BJ (cell line): ENCODE results near the gene IGF2R. TPM values are rescaled to one million over a fixed set of nuclear protein-coding genes. Genes with fewer than 3 reads are reported as not detected.

Source experiments
- CTCF ChIA-PET: fragments of 350-600 bp; formaldehyde crosslinking; extraction: SDS; loops from one replicate; lab custom pipeline; 2021; ENCODE audit warnings: antibody characterized with exemption, inconsistent platforms; lab: Yijun Ruan, JAX
- POLR2A ChIA-PET: fragments of 300-600 bp; sonication (Branson Sonifier 250); formaldehyde crosslinking; extraction: SDS; loops from one replicate; lab custom pipeline; 2021; ENCODE audit warnings: antibody characterized with exemption; lab: Charles Lee
- DNase-seq: peaks from one replicate; pipeline ENCODE4 v3.0.0-alpha.2; 2011; ENCODE audit warnings: low read depth
- H3K27me3 ChIP-seq: 2 replicates; pipeline ENCODE4 v1.6.0; 2011; ENCODE audit warnings: low read length; ENCODE audit not compliant: control insufficient read depth, insufficient read depth
- H3K36me3 ChIP-seq: 2 replicates; pipeline ENCODE4 v1.5.1; 2011; ENCODE audit warnings: low read length; ENCODE audit not compliant: control insufficient read depth, insufficient read depth
- H3K4me3 ChIP-seq: 2 replicates; pipeline ENCODE4 v1.5.1; 2011; ENCODE audit warnings: low read depth, mild to moderate bottlenecking, control low read depth, low read length
- CTCF ChIP-seq: IDR thresholded peaks from 2 replicates; pipeline ENCODE4 v1.5.1; 2011; ENCODE audit warnings: low read depth, mild to moderate bottlenecking, control low read depth, inconsistent platforms, low read length, moderate library complexity; ENCODE audit not compliant: insufficient read depth
- polyA plus RNA-seq: library from polyadenylated mRNA; depleted of rRNA; stranded (reverse); fragments of >200 nt; gene quantifications from 2 replicates; pipeline ENCODE4 v1.2.3, GENCODE V29; 2011

IGF2R gene
- polyA plus RNA-seq, 1 experiment: 39.4 TPM

GRCh38 chr6:160055378-160055777 lies 86.5 kb downstream of the IGF2R start:
- ChIA-PET CTCF (interaction anchor here (1.1 kb wide), 1 partner anchor 400 kb away, joined by 3 read pairs; no protein-coding TSS in a partner anchor), POLR2A (no interaction called here)
- Histone ChIP-seq H3K27me3 (no peaks in the 10 kb centered on the region), H3K4me3 (no peak overlapping the region), H3K36me3 (peaks cover 29% of the 10 kb centered on the region)
- DNase-seq: no peak
- TF ChIP-seq CTCF: no peak

GRCh38 chr6:160055813-160056212 lies 86.9 kb downstream of the IGF2R start:
- Histone ChIP-seq H3K36me3 (peaks cover 27% of the 10 kb centered on the region), H3K27me3 (no peaks in the 10 kb centered on the region), H3K4me3 (no peak overlapping the region)
- ChIA-PET CTCF (interaction anchor here (1.0 to 1.3 kb wide), 3 partner anchors 14 to 400 kb away, joined by 3 read pairs; no protein-coding TSS in a partner anchor), POLR2A (no interaction called here)
- no peak for TF ChIP-seq CTCF
- DNase-seq: no peak

GRCh38 chr6:160057080-160057479 lies 88.2 kb downstream of the IGF2R start:
- no peak for TF ChIP-seq CTCF
- H3K4me3 ChIP-seq: no peak overlapping the region
- ChIA-PET CTCF (interaction anchor here (1.3 kb wide), 1 partner anchor 15 kb away, joined by 3 read pairs; no protein-coding TSS in a partner anchor), POLR2A (no interaction called here)
- H3K36me3 ChIP-seq: peaks cover 33% of the 10 kb centered on the region
- no peaks in the 10 kb centered on the region for H3K27me3 ChIP-seq
- no peak for DNase-seq

- TF ChIP-seq CTCF: no peak
- CTCF ChIA-PET: interaction anchor here (0.5 to 0.9 kb wide), 2 partner anchors 10 to 16 kb away, joined by 3 to 4 read pairs; no protein-coding TSS in a partner anchor
- peaks cover 33% of the 10 kb centered on the region for H3K36me3 ChIP-seq
- H3K27me3 ChIP-seq: no peaks in the 10 kb centered on the region
- H3K4me3 ChIP-seq: no peak overlapping the region
- no peak for DNase-seq
- POLR2A ChIA-PET: no interaction called here
Measured at GRCh38 chr6:160058603-160059215, 89.8 kb downstream of the IGF2R start.

- Histone ChIP-seq H3K27me3 (no peaks in the 10 kb centered on the region), H3K4me3 (no peak overlapping the region), H3K36me3 (peaks cover 36% of the 10 kb centered on the region)
- TF ChIP-seq CTCF: no peak
- ChIA-PET POLR2A (no interaction called here), CTCF (interaction anchor here (0.6 to 1.3 kb wide), 2 partner anchors 10 to 13 kb away, joined by 3 to 4 read pairs; no protein-coding TSS in a partner anchor)
- DNase-seq: no peak
Measured at GRCh38 chr6:160060221-160060620, 91.3 kb downstream of the IGF2R start.
